Measurements from ENCODE around the gene MT1H. TPM values are rescaled to one million over a fixed set of nuclear protein-coding genes. Genes with fewer than 3 reads are reported as not detected.

The MT1H gene
- total RNA-seq, 1 donor from 2014 or later: not detected

DNA sequence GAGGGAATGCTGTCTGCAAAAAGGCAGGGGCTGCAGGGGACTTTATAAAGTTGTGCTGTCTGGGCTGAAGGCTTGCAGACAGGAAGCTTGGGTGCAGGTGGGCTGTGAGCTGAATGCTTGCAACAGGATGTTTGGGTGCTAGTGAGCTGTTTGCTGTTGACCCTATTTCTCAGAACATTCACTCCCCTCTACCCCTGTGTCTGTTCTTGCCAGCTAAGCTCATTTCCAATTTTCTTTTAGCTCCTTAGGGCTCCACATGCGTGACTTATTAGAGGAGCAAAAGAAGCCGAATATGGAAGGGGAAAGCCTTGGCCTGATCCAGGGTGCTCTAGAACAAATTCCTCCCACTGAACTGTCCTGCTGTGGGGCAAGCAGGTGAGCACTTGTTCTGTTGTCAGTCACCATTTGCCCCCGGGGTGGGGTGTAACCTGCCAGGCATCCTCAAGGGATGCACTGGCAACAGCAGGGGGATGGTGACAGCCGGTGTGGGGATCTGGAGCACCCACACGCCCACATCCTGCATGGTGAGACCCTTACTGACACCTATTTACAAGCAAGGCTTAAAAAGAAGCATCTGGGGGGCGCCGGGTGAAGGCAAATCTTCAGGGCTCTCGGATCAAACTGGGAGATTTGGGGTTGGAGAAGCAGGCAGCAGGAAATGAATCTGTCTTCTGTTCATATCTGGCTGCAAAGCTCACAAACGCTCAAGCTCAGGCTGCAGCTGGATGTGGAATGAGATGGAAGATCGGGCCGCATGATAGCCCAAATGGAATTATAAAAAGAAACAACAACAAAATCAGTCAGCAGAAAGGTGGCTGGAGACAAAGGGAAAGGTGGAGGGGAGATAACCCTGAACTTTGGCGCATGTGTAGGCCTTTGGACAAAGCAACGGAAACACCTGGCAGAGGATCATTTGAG lies 39.2 kb downstream of the MT1H start:
- Mint-ChIP-seq H3K36me3 (ENCODE audit: insufficient read depth) (no peaks in the 10 kb centered on the region), H3K27me3 (peaks cover 16% of the 10 kb centered on the region), H3K4me3 (ENCODE audit: low read depth) (no peak overlapping the region), H3K27ac (no peak overlapping the region), H3K9me3 (ENCODE audit: low read depth) (no peaks in the 10 kb centered on the region), H3K4me1 (ENCODE audit: low read depth) (no peaks in the 10 kb centered on the region)
- DNase-seq (ENCODE audit: low spot score, unreplicated experiment): no peak
- TF ChIP-seq, protein P1, sequence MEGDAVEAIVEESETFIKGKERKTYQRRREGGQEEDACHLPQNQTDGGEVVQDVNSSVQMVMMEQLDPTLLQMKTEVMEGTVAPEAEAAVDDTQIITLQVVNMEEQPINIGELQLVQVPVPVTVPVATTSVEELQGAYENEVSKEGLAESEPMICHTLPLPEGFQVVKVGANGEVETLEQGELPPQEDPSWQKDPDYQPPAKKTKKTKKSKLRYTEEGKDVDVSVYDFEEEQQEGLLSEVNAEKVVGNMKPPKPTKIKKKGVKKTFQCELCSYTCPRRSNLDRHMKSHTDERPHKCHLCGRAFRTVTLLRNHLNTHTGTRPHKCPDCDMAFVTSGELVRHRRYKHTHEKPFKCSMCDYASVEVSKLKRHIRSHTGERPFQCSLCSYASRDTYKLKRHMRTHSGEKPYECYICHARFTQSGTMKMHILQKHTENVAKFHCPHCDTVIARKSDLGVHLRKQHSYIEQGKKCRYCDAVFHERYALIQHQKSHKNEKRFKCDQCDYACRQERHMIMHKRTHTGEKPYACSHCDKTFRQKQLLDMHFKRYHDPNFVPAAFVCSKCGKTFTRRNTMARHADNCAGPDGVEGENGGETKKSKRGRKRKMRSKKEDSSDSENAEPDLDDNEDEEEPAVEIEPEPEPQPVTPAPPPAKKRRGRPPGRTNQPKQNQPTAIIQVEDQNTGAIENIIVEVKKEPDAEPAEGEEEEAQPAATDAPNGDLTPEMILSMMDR (IDR thresholded peaks at IDR 0.05; ENCODE audit: unreplicated experiment): no peak

GRCh38 chr16:56709443-56710040 lies 39.9 kb downstream of the MT1H start:
- TF ChIP-seq, protein P1 (IDR thresholded peaks at IDR 0.05; ENCODE audit: unreplicated experiment): no peak
- Mint-ChIP-seq H3K9me3 (ENCODE audit: low read depth) (no peaks in the 10 kb centered on the region), H3K27ac (no peak overlapping the region), H3K27me3 (peaks cover 15% of the 10 kb centered on the region), H3K4me3 (ENCODE audit: low read depth) (no peak overlapping the region), H3K36me3 (ENCODE audit: insufficient read depth) (no peaks in the 10 kb centered on the region), H3K4me1 (ENCODE audit: low read depth) (no peaks in the 10 kb centered on the region)
- no peak for DNase-seq (ENCODE audit: low spot score, unreplicated experiment)

DNA sequence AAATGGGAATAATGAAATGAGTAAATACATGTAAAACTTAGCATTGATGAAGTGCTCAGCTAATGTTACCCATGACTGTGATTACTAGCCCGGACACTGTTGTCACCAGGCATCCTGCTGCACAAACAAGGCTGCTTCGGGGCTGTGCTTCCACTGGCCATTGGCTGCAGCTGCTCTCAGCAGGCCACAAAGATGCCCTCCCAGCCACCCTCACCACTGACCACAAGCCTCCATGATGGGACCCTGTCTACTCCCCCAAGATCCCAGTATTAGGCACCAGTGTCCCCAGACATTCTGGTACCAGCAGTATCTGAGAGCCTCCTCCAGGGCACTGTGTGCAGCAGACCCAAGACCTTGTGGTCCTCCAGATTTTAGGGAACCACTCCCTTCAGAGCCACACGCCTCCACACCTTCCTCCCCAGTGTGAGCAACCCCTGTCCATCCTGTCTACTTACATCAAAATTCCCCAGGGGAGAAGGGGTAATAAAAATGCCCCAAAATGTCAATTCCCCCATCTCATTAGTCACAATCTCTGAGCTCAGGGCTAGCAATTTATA lies 40.6 kb downstream of the MT1H start:
- Mint-ChIP-seq H3K36me3 (ENCODE audit: insufficient read depth) (no peaks in the 10 kb centered on the region), H3K4me1 (ENCODE audit: low read depth) (no peaks in the 10 kb centered on the region), H3K4me3 (ENCODE audit: low read depth) (no peak overlapping the region), H3K9me3 (ENCODE audit: low read depth) (no peaks in the 10 kb centered on the region), H3K27ac (no peak overlapping the region), H3K27me3 (peaks cover 15% of the 10 kb centered on the region)
- no peak for DNase-seq (ENCODE audit: low spot score, unreplicated experiment)
- TF ChIP-seq, protein P1 (IDR thresholded peaks at IDR 0.05; ENCODE audit: unreplicated experiment): no peak

GRCh38 chr16:56711862-56712261 lies 42.2 kb downstream of the MT1H start:
- H3K9me3 Mint-ChIP-seq (ENCODE audit: low read depth): no peaks in the 10 kb centered on the region
- no peak for DNase-seq (ENCODE audit: low spot score, unreplicated experiment)
- no peaks in the 10 kb centered on the region for H3K4me1 Mint-ChIP-seq (ENCODE audit: low read depth)
- no peaks in the 10 kb centered on the region for H3K36me3 Mint-ChIP-seq (ENCODE audit: insufficient read depth)
- TF ChIP-seq, protein P1 (IDR thresholded peaks at IDR 0.05; ENCODE audit: unreplicated experiment): no peak
- H3K27me3 Mint-ChIP-seq: peaks cover 15% of the 10 kb centered on the region
- no peak overlapping the region for H3K4me3 Mint-ChIP-seq (ENCODE audit: low read depth)
- no peak overlapping the region for H3K27ac Mint-ChIP-seq

DNA sequence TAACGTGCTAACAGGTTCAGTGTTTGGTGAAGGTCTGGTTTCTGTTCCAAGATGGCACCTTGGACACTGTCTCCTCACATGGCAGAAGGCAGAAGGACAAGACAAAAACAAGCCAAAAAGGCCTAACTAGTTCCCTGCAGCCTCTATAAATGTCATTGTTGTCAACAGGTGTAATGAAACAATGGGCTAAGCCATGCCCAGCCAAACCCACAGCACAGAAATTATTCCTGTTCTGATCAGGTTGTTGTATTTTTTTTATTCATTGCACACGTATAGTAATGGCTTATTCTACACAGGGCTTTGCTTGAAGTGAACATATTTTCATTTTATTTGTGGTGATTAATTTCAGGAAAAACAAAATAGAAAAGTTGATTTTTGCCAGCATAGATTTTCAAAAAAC lies 44.2 kb downstream of the MT1H start:
- no peak overlapping the region for H3K27ac Mint-ChIP-seq
- no peak for DNase-seq (ENCODE audit: low spot score, unreplicated experiment)
- peaks cover 12% of the 10 kb centered on the region for H3K27me3 Mint-ChIP-seq
- TF ChIP-seq, protein P1 (IDR thresholded peaks at IDR 0.05; ENCODE audit: unreplicated experiment): no peak
- H3K36me3 Mint-ChIP-seq (ENCODE audit: insufficient read depth): no peaks in the 10 kb centered on the region
- no peaks in the 10 kb centered on the region for H3K4me1 Mint-ChIP-seq (ENCODE audit: low read depth)
- no peak overlapping the region for H3K4me3 Mint-ChIP-seq (ENCODE audit: low read depth)
- H3K9me3 Mint-ChIP-seq (ENCODE audit: low read depth): no peaks in the 10 kb centered on the region

Data from progenitor cell of endocrine pancreas (in vitro differentiated cells).